Mononuclear cell (primary cell): ENCODE measurements around the gene ASS1. TPM values are rescaled to one million over a fixed set of nuclear protein-coding genes. Genes with fewer than 3 reads are reported as not detected.

ENCODE experiments used
- H3K27me3 ChIP-seq: 2 replicates; pipeline ENCODE4 v1.6.0; 2011; ENCODE audit warnings: low read length, control low read depth; ENCODE audit not compliant: insufficient read depth
- H3K4me1 ChIP-seq: 2 replicates; pipeline ENCODE4 v1.5.1; 2011; ENCODE audit warnings: mild to moderate bottlenecking, low read length, control low read depth; ENCODE audit not compliant: insufficient read depth
- H3K4me3 ChIP-seq: 2 replicates; pipeline ENCODE4 v1.5.1; 2011; ENCODE audit warnings: mild to moderate bottlenecking, low read length, moderate library complexity
- H3K9me3 ChIP-seq: 2 replicates; pipeline ENCODE4 v1.5.1; 2011; ENCODE audit warnings: low read depth, mild to moderate bottlenecking, control low read depth, low read length
- total RNA-seq: library from RNA; depleted of rRNA; stranded (reverse); fragments of >200 nt; gene quantifications from one replicate; pipeline ENCODE4 v1.2.3, GENCODE V29; 2012

ASS1 gene
- total RNA-seq, 1 donor, result 0.10 TPM

DNA sequence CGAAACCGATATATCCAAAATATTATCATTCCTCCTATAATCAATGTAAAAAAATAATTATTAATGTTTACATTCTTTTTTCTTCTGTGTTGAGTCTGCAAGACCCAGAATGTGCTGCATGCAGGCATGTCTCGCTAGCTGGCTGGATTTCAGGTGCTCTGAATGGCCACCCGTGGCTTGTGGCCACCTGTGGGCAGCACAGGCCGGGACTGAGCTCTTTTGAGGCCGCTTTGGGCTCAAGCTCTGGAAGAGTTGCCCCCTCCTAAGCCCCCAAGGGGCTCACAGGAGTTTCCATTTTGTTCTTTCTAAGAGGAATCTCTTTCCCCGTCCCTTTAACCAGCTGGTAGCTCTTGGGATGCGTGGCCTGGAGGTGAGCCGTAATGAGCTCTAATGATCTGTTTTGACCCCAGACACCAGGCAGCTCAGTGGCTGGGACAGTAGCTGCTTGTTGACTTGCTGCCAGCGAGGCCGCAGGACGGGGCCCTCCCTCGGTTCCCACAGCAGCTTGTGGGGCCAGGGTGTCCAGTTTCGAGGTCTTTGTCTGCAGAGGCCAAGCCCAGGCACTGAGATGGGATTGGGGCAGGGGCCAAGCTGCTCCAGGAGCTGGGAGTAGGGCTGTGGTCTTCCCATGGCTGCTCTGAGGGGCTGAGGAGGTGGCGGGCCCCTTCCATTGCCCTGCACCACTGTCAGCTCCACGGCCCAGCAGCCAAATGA, 20.8 kb downstream of the ASS1 start:
- Histone ChIP-seq H3K27me3 (peaks cover 7% of the 10 kb centered on the region), H3K4me1 (no peaks in the 10 kb centered on the region), H3K9me3 (no peaks in the 10 kb centered on the region), H3K4me3 (no peak overlapping the region)

DNA sequence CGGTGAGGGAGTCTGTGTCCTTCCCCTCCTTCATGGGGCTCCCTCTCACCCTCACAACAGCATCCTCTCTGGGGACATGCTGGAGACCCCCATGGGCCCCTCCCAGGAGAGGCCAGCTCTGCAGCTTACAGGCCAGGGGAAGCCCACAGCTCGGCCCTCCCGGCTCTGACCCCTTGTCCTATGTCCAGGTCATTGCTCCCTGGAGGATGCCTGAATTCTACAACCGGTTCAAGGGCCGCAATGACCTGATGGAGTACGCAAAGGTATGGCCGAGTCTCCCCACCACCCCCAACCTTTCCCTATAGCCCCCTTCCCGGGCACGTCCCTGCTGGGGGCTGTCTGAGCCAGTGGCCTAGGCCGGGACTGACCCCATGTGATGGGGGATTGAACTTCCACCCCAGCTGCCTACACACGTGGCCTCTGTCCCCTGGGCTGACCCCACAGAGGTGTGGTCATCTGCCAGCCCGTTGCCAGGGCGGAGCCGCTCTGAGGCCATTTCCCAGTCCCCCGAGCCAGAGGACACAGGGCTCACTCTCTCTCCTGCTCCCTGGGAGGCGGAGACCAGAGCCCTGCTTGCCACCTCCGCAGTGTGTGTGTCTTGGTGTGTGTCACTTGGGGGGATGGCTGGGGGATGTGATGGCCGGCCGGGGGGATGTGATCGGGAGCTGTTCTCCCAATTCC, 21.9 kb downstream of the ASS1 start:
- peaks cover 7% of the 10 kb centered on the region for H3K27me3 ChIP-seq
- H3K4me1 ChIP-seq, result no peaks in the 10 kb centered on the region

DNA sequence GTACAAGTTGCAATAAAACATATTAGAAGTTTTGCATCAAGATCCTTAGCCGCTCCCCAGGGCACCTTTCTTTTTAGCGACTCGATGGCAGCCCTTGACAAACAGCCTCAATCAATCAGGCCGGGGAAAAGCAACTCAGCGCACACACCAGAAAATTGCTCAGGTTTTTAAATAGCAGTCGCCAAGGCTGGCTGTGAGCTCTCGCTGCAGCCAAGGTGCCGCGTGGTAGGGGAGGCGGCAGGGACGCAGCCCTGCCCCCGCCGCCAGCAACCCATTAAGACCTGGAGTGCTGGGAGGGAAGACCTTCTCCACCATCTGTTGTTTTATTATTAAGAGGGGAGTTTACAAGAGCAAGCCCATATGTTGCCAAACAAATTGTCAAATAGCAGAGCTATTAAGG, 22.6 kb downstream of the ASS1 start:
- H3K27me3 ChIP-seq, result peaks cover 7% of the 10 kb centered on the region
- H3K4me1 ChIP-seq, result no peaks in the 10 kb centered on the region
- no peak overlapping the region for H3K4me3 ChIP-seq
- H3K9me3 ChIP-seq, result no peaks in the 10 kb centered on the region

More for the DNA sequence above, 21.9 kb downstream of the ASS1 start:
- no peak overlapping the region for H3K4me3 ChIP-seq
- no peaks in the 10 kb centered on the region for H3K9me3 ChIP-seq

DNA sequence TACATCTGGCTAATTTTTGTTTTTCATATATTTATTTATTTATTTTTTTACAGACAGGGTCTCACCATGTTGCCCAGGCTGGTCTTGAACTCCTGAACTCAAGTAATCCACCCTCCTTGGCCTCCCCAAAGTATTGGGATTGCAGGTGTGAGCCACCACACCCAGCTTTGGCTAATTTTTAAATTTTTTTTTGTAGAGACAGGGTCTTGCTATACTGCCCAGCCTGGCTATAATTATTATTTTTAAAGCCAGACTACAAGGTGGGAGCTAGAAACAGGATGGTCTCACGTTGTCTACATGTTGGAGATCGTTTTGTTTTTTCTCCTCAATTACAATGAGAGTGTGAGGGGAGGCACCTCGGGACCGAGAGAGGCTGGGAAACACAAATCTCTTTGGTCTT, 23.8 kb downstream of the ASS1 start:
- Histone ChIP-seq H3K27me3 (peaks cover 7% of the 10 kb centered on the region), H3K4me3 (no peak overlapping the region), H3K9me3 (no peaks in the 10 kb centered on the region), H3K4me1 (no peaks in the 10 kb centered on the region)

DNA sequence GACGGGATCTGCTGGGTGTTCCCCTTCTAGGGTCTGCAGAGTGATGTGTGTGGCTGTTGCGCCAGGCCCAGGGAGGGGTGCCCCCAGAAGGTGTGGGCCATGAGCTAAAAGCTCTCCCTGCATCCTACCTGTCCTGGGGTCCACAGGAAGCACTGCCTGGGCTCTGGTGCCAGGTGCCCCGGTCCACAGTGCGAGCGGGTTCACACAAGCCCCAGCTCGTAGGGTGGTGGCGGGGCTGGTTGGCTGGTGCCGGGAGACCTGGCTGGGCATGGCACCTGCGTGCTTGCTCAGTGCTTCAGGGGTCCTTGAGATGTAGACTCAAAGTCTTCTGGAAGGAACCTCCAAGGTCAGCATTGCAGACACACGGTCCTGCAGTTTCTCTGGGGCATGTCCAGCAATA, 25.5 kb downstream of the ASS1 start:
- Histone ChIP-seq H3K9me3 (no peaks in the 10 kb centered on the region), H3K4me3 (no peak overlapping the region), H3K4me1 (no peaks in the 10 kb centered on the region), H3K27me3 (peaks cover 7% of the 10 kb centered on the region)

DNA sequence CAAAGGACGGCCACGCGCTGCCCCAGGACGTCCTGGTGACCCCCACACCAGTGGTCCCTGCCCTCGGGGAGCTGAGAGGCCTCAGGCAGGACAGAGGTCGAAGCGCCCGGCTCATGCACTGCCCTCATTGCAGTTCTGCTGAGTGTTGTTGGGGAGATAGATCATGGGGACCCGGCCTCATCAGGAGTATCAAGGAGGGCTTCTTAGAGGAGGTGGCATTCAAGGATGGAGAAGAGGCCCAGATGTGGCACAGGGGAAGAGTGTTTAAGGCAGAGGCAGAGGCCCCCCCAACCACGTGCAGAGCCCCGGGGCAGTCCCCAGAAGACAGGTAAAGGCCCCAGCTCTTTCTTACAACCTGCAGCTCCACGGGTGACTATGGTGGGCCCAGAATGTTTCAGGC, 26.2 kb downstream of the ASS1 start:
- Histone ChIP-seq H3K4me1 (no peaks in the 10 kb centered on the region), H3K9me3 (no peaks in the 10 kb centered on the region), H3K27me3 (peaks cover 7% of the 10 kb centered on the region), H3K4me3 (no peak overlapping the region)

DNA sequence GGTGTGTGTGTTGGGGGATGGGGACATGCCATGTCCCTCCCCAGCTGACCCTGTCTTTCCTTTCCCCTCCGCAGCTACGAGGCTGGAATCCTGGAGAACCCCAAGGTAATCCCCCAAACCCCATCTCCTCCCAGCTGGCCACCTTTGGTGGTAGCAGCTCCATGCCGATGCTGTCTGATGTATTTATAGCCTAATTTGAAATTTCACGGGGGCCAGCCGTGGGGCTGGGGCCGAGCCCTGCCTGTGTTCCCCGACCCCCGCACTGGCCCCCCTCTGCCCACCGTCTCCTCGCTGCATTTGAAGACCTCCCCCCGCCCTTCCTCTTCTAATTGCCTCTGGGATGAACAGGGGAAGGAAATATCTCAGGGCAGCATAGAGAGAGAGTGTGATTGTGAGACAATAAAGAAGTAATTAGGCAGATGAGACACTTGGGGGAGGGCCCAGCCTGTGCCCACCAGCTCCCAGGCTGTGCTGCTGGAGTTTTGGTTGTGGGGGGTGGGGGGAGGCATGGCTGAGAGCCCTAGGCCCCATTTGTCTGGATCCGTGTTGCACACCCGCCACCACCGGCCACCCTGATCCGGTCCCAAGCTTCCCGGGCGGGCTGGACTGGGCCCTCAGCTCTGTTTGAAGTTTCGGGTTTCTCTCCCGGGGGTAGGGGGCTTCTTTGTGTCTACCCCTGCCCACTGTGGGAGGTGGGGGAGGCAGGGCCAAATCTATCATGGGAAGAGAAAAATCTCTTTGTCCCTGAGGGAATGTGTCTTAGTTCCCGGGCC, 26.8 kb downstream of the ASS1 start:
- Histone ChIP-seq H3K4me1 (no peaks in the 10 kb centered on the region), H3K27me3 (peaks cover 7% of the 10 kb centered on the region), H3K4me3 (no peak overlapping the region), H3K9me3 (no peaks in the 10 kb centered on the region)

DNA sequence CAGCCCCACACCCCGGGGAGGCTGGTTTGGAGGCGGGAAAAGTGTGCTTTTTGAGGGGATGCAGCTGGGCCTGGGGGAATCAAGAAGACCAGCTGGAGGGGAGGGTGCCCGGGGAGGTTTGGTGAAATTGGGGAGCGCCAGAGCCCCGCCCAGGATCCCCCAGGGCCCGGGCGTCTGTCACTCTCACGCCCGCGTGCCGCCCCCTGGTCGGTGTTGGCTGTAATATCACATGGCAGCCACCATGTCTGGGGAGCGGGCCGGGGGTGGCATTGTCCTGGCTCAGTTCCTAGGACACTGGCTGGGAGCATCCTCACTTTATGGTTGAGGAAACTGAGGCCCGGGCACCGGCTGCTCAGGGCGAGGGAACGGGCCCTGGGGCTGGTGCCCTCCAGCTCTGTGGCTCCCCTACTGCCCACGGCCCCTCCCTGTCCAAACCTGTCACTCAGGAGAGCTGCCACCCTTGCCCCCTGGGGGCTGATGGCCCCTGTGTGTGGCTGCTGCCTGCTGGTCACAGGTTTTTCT, 27.5 kb downstream of the ASS1 start:
- peaks cover 4% of the 10 kb centered on the region for H3K27me3 ChIP-seq
- H3K9me3 ChIP-seq, result no peaks in the 10 kb centered on the region
- H3K4me3 ChIP-seq, result no peak overlapping the region
- H3K4me1 ChIP-seq, result no peaks in the 10 kb centered on the region

DNA sequence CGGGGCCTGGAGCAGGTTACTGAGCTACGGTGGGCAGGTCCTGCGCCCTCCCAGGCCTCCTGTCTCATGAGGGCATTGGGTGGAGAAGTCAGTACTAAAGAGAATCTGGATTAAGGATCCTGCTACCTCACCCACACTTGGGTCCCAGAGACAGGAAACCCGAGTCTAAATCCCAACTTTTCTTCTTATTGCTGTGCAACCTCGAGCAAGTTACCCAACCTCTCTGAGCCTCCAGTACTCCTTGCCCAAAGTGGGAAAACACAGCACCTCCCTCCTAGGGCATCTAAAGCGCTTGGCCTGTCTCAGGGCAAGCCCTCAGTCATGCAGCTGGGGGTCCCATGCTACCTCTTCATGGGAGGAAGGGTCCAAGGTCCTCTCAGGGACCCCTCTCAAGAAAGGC, 28.2 kb downstream of the ASS1 start:
- no peaks in the 10 kb centered on the region for H3K4me1 ChIP-seq
- no peaks in the 10 kb centered on the region for H3K9me3 ChIP-seq
- H3K4me3 ChIP-seq, result no peak overlapping the region
- H3K27me3 ChIP-seq, result no peaks in the 10 kb centered on the region

DNA sequence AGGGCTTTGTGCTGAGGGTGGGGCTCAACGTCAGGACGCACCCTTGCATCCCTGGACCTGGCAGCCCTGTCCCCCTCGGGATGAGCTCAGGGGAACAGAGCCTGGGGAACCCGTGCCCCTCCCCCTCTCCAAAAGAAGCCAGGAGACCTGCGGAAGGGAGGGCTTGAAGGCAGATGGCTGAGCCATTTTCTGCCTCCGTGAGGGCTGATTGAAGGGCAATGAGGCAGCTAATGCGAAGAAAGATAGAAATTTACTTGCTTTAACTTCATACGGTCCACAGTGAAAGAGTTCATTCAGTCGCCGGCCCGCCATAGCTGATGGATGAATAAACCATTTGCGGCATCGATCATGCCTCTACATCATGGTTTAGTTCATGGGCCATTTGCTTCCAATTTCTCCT, 28.8 kb downstream of the ASS1 start:
- Histone ChIP-seq H3K9me3 (no peaks in the 10 kb centered on the region), H3K27me3 (no peaks in the 10 kb centered on the region), H3K4me1 (no peaks in the 10 kb centered on the region), H3K4me3 (no peak overlapping the region)

DNA sequence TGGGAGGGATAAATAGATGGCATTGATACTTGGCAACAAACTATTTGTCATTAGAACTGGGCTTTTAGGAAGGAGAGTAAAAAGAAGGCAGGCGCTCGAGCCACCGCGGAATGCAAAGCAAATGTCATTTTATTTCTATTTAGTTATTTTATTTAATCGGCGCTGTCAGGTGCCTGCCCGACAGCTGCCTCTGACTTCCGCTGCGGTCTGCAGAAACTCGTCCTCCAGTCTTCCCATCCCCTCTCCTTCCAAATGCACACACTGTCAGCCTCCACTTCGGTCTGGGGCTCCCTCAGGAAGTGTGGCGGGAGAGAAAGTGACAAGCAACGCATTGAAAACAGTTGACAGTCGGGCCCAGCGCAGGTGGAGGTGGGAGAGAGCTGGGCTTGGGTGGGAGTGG, 29.3 kb downstream of the ASS1 start:
- Histone ChIP-seq H3K4me3 (no peak overlapping the region), H3K4me1 (no peaks in the 10 kb centered on the region), H3K9me3 (no peaks in the 10 kb centered on the region), H3K27me3 (no peaks in the 10 kb centered on the region)

DNA sequence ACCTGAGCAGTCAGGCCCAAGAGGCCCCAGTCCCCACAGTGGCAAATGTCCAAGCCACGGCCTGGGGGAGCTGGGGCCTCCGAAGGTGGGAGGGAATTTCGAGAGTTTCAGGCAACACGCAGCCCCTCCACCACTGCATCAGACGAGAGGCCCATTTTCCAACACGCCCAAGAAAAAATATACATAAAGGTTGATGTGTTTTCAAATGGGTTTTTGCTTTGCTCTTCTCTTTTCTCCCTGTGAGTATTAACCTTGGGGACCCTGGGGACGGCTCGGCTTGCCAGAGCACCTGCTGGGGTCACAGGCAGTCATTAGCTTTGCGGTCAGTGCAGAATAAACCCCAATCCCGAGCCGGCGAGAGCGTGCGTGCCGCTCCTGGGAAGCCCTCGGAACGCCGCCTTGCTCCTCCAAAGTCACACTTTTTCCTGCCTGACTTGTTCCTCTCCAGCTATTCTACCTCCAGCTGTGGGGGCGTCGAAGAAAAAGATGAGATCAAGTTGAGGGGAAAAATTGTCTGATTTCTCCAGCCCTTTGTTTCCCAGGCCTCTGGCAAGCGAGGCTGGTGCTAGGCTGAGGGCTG, 31.5 kb downstream of the ASS1 start:
- Histone ChIP-seq H3K4me3 (no peak overlapping the region), H3K9me3 (no peaks in the 10 kb centered on the region), H3K4me1 (no peaks in the 10 kb centered on the region), H3K27me3 (no peaks in the 10 kb centered on the region)

DNA sequence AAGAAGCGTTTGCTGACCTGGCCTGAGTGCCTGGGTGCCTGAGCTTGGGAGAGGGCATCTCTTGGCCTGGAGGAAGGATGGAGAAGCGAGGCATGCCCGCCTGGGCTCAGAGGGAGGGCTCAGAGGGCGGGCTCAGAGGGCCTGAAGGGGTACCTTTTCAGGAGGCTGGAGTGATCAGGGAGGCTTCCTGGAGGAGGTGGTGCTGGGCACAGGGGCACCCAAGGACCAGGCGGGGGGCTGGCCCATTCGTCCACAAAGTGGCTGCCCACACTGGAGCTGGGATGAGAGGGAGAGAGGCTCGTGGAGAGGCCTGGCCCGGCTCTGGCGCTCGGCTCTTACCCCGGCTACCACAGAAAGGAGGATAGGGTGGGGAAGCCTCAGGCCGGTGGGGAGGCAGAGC, 32.8 kb downstream of the ASS1 start:
- Histone ChIP-seq H3K4me1 (no peaks in the 10 kb centered on the region), H3K27me3 (peaks cover 1% of the 10 kb centered on the region), H3K4me3 (no peak overlapping the region), H3K9me3 (no peaks in the 10 kb centered on the region)

DNA sequence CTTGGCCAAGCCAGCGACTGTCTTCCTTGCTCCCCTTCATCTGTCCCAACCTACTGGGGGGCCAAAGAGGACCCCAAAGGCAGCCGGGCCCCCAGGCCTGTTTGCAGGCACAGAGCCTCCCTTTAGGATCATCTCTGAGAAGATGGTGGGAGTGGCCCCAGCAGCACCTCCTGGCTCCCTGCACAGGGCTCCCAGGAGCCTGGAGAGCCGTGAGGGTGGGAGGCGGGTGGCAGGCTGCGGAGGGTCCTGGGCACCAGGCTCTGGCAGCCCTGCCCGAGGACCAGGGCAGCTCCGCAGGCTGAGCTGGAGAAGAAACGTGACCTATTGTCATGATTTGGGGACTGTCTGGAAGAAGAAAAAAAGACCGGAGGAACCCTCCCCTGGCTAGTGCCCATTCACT, 33.4 kb downstream of the ASS1 start:
- H3K4me1 ChIP-seq, result no peaks in the 10 kb centered on the region
- no peaks in the 10 kb centered on the region for H3K9me3 ChIP-seq
- H3K4me3 ChIP-seq, result no peak overlapping the region
- H3K27me3 ChIP-seq, result peaks cover 2% of the 10 kb centered on the region
